Measurements from ENCODE around the gene ADAMTS3.
A peak's percentile ranks its signal among the peaks of the same experiment; 100 is the strongest.

The ADAMTS3 gene

GRCh38 chr4:72500214-72500613 lies 68.8 kb downstream of the ADAMTS3 start:
- TF ChIP-seq OSR1 (CRISPR knock-in tag; IDR thresholded peaks at IDR 0.05) (no peak), TOX (CRISPR knock-in tag; IDR thresholded peaks at IDR 0.05; ENCODE audit: borderline replicate concordance) (no peak), ZC3H10 (CRISPR knock-in tag; IDR thresholded peaks at IDR 0.05) (no peak), CSRNP3 (CRISPR knock-in tag; IDR thresholded peaks at IDR 0.05) (no peak), ZNF8 (CRISPR knock-in tag; IDR thresholded peaks at IDR 0.05) (no peak), ZNF565 (CRISPR knock-in tag; conservative IDR thresholded peaks at IDR 0.05; ENCODE audit: low read depth) (no peak), ISL1 (CRISPR knock-in tag; IDR thresholded peaks at IDR 0.05) (no peak), ARNTL (CRISPR knock-in tag; IDR thresholded peaks at IDR 0.05; ENCODE audit: borderline replicate concordance, low read depth) (no peak), CREB5 (CRISPR knock-in tag; IDR thresholded peaks at IDR 0.05; ENCODE audit: low read depth) (no peak)
- no peak for ATAC-seq

GRCh38 chr4:72496119-72496518 lies 72.9 kb downstream of the ADAMTS3 start:
- ATAC-seq, result peak; percentile 65; the same call in 2 of the 3 replicates
- TF ChIP-seq ZFP3 (CRISPR knock-in tag; IDR thresholded peaks at IDR 0.05) (no peak), TSHZ2 (CRISPR knock-in tag; IDR thresholded peaks at IDR 0.05) (no peak)

- TF ChIP-seq ZNF70 (CRISPR knock-in tag; IDR thresholded peaks at IDR 0.05) (no peak), ZFP3 (CRISPR knock-in tag; IDR thresholded peaks at IDR 0.05) (no peak), ZNF565 (CRISPR knock-in tag; conservative IDR thresholded peaks at IDR 0.05; ENCODE audit: low read depth) (no peak), PPARA (CRISPR knock-in tag; IDR thresholded peaks at IDR 0.05; ENCODE audit: borderline replicate concordance) (no peak), CREB5 (CRISPR knock-in tag; IDR thresholded peaks at IDR 0.05; ENCODE audit: low read depth) (no peak), GLIS3 (CRISPR knock-in tag; IDR thresholded peaks at IDR 0.05) (no peak), SNAI2 (CRISPR knock-in tag; IDR thresholded peaks at IDR 0.05) (no peak), TSHZ2 (CRISPR knock-in tag; IDR thresholded peaks at IDR 0.05) (no peak), ZFP30 (CRISPR knock-in tag; IDR thresholded peaks at IDR 0.05) (no peak), OSR1 (CRISPR knock-in tag; IDR thresholded peaks at IDR 0.05) (no peak), POU6F1 (CRISPR knock-in tag; IDR thresholded peaks at IDR 0.05; ENCODE audit: borderline replicate concordance, low read depth) (no peak)
- ATAC-seq, result no peak
Measured at GRCh38 chr4:72494156-72494555, 74.9 kb downstream of the ADAMTS3 start.

Measured in SK-N-SH treated with all-trans-retinoic acid at 6 μM for 48 hours (cell line).